CD4-positive, alpha-beta T cell treated with Interleukin-4 for 1 hour (primary cell): ENCODE measurements around the gene GIGYF2.

Experiments used
- DNase-seq, 2 donors: peaks; one replicate each; pipeline ENCODE4 v3.0.0-alpha.2; 2020 to 2022

Gene GIGYF2

GRCh38 chr2:232870766-232871371, 173.7 kb downstream of the GIGYF2 start:
- DNase-seq: peak in 1 of 2 donors; percentile 2

- peak in 1 of 2 donors; percentile 7 for DNase-seq
Observed at GRCh38 chr2:232871418-232871834, 174.3 kb downstream of the GIGYF2 start.

GRCh38 chr2:232871835-232872736, 175.0 kb downstream of the GIGYF2 start:
- peak in 1 of 2 donors; percentile 9 for DNase-seq

DNA sequence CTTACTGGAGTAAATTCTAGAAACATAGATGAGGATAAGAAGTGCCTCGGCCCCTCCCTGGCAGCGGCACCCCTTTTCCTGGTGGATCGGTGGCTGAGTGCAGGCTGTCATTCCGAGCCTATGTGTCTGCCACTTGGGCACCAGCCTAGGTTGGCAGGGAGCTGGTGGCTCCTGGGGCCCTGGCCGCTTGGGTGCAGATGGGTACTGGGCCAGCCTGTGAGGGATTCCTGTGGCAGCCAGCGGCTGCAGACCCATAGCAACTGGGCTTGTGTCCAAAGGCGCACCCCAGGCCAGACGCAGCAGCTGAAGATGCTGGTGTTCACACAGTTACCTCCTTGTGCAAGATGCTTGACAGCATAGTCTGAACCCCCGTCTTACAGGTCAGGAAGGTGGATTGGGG, 175.7 kb downstream of the GIGYF2 start:
- DNase-seq: peak in 1 of 2 donors; percentile 9

DNA sequence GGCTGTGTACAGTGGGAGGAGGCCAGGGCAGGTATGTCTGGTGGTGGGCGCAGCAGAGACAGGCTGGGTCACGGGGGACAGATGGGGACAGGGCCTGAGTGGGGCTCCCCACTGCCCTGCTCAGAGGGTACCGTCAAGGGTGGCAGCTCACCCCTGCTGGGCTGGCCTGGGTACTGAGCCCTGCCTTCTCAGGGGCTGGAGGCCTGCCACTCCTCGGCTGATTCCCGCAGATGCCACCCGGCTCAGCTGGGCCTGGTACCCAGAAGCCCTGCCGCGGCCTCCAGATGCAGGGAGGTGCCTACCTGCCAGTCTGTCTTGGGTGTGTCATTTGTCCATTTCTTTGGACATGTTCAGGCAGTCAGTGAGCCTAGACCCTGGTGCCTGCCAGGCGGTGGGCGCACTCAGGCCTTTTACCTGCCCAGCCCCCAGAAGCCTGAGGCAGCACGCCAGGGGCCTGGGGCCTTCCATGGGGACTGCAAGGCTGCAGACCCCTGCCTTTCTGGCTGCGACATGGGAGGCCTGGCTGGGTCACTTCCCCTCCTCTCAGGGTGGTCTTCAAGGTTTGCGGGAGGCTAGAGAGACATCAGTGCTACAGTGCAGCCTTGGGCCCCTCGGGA, 176.3 kb downstream of the GIGYF2 start:
- DNase-seq: peak in 1 of 2 donors; percentile 6

DNA sequence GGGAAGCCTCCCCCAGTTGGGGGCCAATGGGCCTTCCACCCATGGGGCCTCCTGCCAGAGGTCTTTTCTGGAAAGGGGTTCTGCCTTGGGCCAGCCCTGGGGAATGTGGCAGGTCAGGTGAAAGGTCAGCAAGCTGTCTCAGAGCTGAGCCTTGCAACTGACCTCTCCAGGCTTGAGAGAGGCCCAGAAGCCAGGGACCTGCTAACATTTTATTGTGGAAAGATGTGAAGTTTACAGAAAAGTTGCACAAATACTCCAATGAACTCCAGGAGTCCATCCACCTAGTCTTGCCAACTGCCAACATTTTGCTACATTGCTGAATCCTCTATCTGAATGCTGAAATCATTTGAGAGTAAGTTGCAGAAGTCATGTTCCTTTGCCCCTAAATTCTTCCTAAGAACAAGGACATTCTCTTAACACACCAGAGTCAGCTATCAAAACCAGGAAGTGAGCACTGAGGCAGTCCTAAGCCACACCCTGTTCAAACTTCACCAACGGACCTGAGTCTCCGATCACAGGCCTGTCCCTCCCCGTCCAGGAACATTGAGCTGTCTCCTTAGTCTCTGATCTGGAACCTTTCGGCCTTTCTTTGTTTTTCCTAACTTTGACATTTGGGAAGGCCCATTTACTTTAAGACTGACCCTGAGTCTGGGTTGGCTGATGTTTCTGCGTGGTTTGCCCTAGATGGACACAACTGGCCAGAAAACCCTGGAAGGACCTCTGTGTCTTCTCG, 176.9 kb downstream of the GIGYF2 start:
- DNase-seq: no peak

DNA sequence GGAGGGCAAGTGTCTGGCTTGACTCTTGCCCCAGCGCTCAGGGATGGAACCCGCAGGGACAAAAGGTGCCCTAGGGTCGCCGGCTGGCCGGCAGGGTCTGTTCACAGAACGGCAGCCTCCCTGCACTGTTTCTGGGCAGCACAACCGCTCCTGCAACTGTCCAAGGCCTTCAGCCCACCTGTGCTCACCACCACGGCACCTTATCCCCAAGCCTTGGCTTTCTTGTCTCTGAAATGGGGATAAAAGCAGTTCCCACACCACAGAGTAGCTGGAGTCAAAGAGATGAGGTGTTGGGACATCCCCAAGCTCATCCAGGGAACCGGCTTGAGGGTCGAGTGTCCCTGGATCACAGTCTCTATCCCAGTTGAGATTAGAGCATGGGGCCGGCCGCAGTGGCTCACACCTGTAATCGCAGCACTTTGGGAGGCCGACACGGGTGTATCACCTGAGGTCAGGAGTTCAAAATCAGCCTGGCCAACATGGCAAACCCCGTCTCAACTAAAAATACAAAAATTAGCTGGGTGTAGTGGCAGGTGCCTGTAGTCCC, 177.6 kb downstream of the GIGYF2 start:
- DNase-seq: peak in 1 of 2 donors; percentile 8

- DNase-seq: no peak
Observed at GRCh38 chr2:232875256-232876121, 178.4 kb downstream of the GIGYF2 start.

GRCh38 chr2:232876161-232876977, 179.2 kb downstream of the GIGYF2 start:
- DNase-seq: peak; percentile 27 to 39

- DNase-seq: no peak
Observed at GRCh38 chr2:232876978-232877441, 179.9 kb downstream of the GIGYF2 start.

- DNase-seq: no peak
Observed at GRCh38 chr2:232877940-232878511, 180.9 kb downstream of the GIGYF2 start.

GRCh38 chr2:232878855-232879617, 181.9 kb downstream of the GIGYF2 start:
- DNase-seq: no peak

- DNase-seq: no peak
Observed at GRCh38 chr2:232879618-232880494, 182.7 kb downstream of the GIGYF2 start.

DNA sequence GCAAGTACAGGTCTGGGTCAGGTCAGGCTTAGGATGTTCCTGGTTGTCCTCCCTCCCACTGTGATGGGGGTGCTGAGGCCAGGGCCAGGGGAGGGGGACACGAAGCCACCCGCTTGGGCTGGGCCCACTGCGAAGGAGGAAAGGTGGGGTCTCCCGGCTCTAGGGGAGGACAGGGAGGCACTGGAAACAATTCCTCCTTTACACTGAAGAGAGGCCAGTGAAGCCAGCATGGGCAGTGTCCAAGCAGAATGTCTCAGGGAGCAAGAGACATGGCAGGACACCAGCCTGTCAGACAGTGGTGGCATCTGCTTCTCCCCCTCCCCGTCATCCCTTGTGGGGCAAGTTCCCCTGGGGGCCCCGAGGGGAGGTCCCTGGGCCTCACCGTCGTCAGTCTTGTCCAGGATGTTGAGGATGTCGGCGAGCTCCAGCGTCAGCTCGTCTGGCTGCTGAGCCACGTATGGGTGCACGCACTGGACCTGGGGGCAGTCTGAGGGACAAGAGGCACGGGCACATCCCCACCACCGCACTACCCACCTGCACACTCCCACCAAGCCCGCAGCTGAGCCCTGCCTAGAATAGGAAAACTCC, 183.7 kb downstream of the GIGYF2 start:
- DNase-seq: no peak

DNA sequence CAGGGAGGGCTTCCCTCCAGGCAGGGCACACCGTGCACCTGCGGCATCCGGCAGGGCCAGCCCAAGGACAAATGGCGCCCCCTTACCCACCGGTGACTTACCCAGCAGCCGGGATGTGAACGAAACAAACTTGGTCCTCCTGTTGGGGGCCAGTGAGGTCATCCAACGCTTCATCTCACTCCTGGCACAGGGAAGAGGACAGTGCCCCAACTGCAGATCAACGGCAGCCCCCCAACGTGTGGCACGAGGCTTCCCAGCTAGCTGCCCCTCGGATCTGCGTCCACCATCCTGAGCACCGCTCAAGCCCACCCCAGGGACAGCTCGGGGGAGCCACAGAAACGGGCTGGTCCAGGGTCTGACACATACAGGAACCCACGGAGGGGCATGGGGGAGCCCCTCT, 185.0 kb downstream of the GIGYF2 start:
- DNase-seq: no peak

DNA sequence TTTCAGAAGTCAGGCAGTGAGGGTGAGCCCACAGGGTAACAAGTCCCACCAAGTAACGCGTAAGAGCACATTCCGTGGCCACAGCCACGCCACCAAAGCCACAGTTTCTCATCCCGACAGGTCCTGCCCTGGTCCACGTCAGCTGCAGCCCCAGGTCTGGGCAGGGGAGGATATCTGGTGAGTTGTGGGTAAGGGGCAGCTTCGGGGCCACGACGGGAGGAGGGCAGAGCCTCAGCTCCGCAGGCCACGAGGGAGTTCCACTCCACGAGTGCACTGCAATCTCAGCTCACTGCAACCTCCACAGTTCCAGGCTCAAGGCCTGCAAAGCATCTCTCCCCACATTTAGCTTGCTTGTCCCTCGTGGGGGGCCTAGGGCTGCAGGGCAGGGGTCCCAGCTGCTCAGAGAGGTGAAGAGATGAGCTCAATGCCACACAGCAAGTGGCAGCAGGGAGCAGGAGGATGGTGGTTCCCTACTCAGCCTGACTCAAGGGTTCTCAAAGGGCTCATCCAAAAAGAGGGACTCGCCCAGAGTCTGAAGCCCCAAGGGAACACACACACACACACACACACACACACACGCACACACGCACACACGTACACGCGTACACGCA, 185.5 kb downstream of the GIGYF2 start:
- no peak for DNase-seq

- no peak for DNase-seq
Observed at GRCh38 chr2:232883116-232883721, 186.1 kb downstream of the GIGYF2 start.
